Mesenchymal stem cell (in vitro differentiated cells and primary cell): ENCODE measurements around the gene FBXO31.
A peak's percentile ranks its signal among the peaks of the same experiment; 100 is the strongest.

Experiments
- DNase-seq: peaks from one replicate; pipeline ENCODE4 v3.0.0-alpha.2; 2013
- H2AFZ ChIP-seq: one replicate; pipeline ENCODE4 v1.6.1; 2013; ENCODE audit warnings: low read depth, mild to moderate bottlenecking, control low read depth, inconsistent platforms, low read length, moderate library complexity
- H2AK5ac ChIP-seq: 2 replicates; pipeline ENCODE4 v1.6.1; 2013; ENCODE audit warnings: low read length, moderate library complexity, mild to moderate bottlenecking, inconsistent platforms; ENCODE audit not compliant: severe bottlenecking
- H2BK120ac ChIP-seq: one replicate; pipeline ENCODE4 v1.6.1; 2013; ENCODE audit warnings: low read depth, mild to moderate bottlenecking, inconsistent platforms, low read length, moderate library complexity
- H2BK12ac ChIP-seq, 2 experiments: one replicate each; pipeline ENCODE4 v1.6.1; 2013; ENCODE audit warnings: inconsistent platforms in 2 of 2, low read length in 2 of 2, mild to moderate bottlenecking in 2 of 2, moderate library complexity in 2 of 2, control low read depth in 1 of 2
- H2BK15ac ChIP-seq: one replicate; pipeline ENCODE4 v1.6.1; 2013; ENCODE audit warnings: mild to moderate bottlenecking, low read depth, inconsistent platforms; ENCODE audit not compliant: poor library complexity, severe bottlenecking
- H2BK5ac ChIP-seq: 2 replicates; pipeline ENCODE4 v1.6.1; 2013; ENCODE audit warnings: low read depth, mild to moderate bottlenecking, low read length, control low read depth, inconsistent platforms; ENCODE audit not compliant: poor library complexity, severe bottlenecking
- H3K14ac ChIP-seq, 2 experiments: one replicate each; pipeline ENCODE4 v1.6.1; 2013; ENCODE audit warnings: inconsistent platforms in 2 of 2, low read length in 2 of 2, control low read depth in 1 of 2, mild to moderate bottlenecking in 1 of 2, moderate library complexity in 1 of 2
- H3K18ac ChIP-seq, 2 experiments: one replicate each; pipeline ENCODE4 v1.6.1; 2013; ENCODE audit warnings: inconsistent platforms in 2 of 2, low read length in 2 of 2, control low read depth in 1 of 2, low read depth in 1 of 2, mild to moderate bottlenecking in 1 of 2
- H3K23ac ChIP-seq, 2 experiments: one replicate each; pipeline ENCODE4 v1.6.1; 2013; ENCODE audit warnings: inconsistent platforms in 2 of 2, low read length in 2 of 2, mild to moderate bottlenecking in 2 of 2, moderate library complexity in 2 of 2, control low read depth in 1 of 2
- H3K27ac ChIP-seq: 2 replicates; pipeline ENCODE4 v1.5.1; 2013; ENCODE audit warnings: mild to moderate bottlenecking, moderate library complexity, low read length, control low read depth, inconsistent platforms; ENCODE audit not compliant: poor library complexity, severe bottlenecking
- H3K27me3 ChIP-seq, 2 experiments: 2 replicates each; pipeline versions ENCODE4 v1.6.1 to v1.7.0; 2013; ENCODE audit warnings: low read length in 2 of 2, mild to moderate bottlenecking in 2 of 2, moderate library complexity in 2 of 2, control low read depth in 1 of 2, inconsistent platforms in 1 of 2; ENCODE audit not compliant: control insufficient read depth in 1 of 2, insufficient read depth in 1 of 2
- H3K36me3 ChIP-seq, 2 experiments: 2 replicates each; pipeline versions ENCODE4 v1.6.1 to v1.7.0; 2013; ENCODE audit warnings: low read length in 2 of 2, control low read depth in 1 of 2, inconsistent platforms in 1 of 2, low read depth in 1 of 2, mild to moderate bottlenecking in 1 of 2; ENCODE audit not compliant: insufficient read depth in 2 of 2, control insufficient read depth in 1 of 2
- H3K4ac ChIP-seq, 2 experiments: one replicate each; pipeline ENCODE4 v1.6.1; 2013; ENCODE audit warnings: inconsistent platforms in 2 of 2, low read length in 2 of 2, mild to moderate bottlenecking in 2 of 2, moderate library complexity in 2 of 2, control low read depth in 1 of 2, low read depth in 1 of 2
- H3K4me1 ChIP-seq: 2 replicates; pipeline ENCODE4 v1.6.1; 2013; ENCODE audit warnings: low read depth, low read length, control low read depth; ENCODE audit not compliant: control insufficient read depth, insufficient read depth
- H3K4me2 ChIP-seq: 2 replicates; pipeline ENCODE4 v1.6.1; 2013; ENCODE audit warnings: low read length, mild to moderate bottlenecking, inconsistent platforms; ENCODE audit not compliant: poor library complexity, severe bottlenecking
- H3K4me3 ChIP-seq, 2 experiments: 2 replicates each; pipeline versions ENCODE4 v1.5.1 to v1.7.0; 2013; ENCODE audit warnings: low read length in 2 of 2, mild to moderate bottlenecking in 2 of 2, control low read depth in 1 of 2, low read depth in 1 of 2; ENCODE audit not compliant: insufficient read depth in 1 of 2
- H3K79me1 ChIP-seq: replicated peaks from 2 replicates; pipeline ENCODE4 v1.6.1; 2013; ENCODE audit warnings: mild to moderate bottlenecking, control low read depth, low read length, inconsistent platforms; ENCODE audit not compliant: poor library complexity, severe bottlenecking
- H3K9ac ChIP-seq: 2 replicates; pipeline ENCODE4 v1.7.0; 2013; ENCODE audit warnings: mild to moderate bottlenecking, low read length, moderate library complexity
- H3K9me3 ChIP-seq: 2 replicates; pipeline ENCODE4 v1.7.0; 2013; ENCODE audit warnings: mild to moderate bottlenecking, low read length; ENCODE audit not compliant: control insufficient read depth
- H4K8ac ChIP-seq: one replicate; pipeline ENCODE4 v1.6.1; 2013; ENCODE audit warnings: inconsistent platforms, mild to moderate bottlenecking, low read length, moderate library complexity
- H4K91ac ChIP-seq: one replicate; pipeline ENCODE4 v1.6.1; 2013; ENCODE audit warnings: mild to moderate bottlenecking, low read length, inconsistent platforms
- WGBS: methylation state at CpG from one replicate; pipeline ENCODE4 v1.1.7; 2013; ENCODE audit warnings: mixed read lengths; 5-methylcytosine and 5-hydroxymethylcytosine counted together

The FBXO31 gene

GRCh38 chr16:87347932-87348615 is 35.5 kb downstream of the FBXO31 start:
- no peak overlapping the region for H3K4me2 ChIP-seq
- no peak overlapping the region for H3K27ac ChIP-seq
- no peak overlapping the region for H2BK120ac ChIP-seq
- no peak overlapping the region for H2BK15ac ChIP-seq
- H3K4me1 ChIP-seq, result peaks cover 15% of the 10 kb centered on the region
- no peak overlapping the region for H3K14ac ChIP-seq
- no peak for DNase-seq
- no peak overlapping the region for H3K4ac ChIP-seq
- H3K79me1 ChIP-seq, result peaks cover 54% of the 10 kb centered on the region
- no peaks in the 10 kb centered on the region for H3K27me3 ChIP-seq
- H3K36me3 ChIP-seq, result peaks cover 49 to 54% of the 10 kb centered on the region in 2 experiments
- WGBS, result 93% methylated on average over 13 of the region's 13 CpGs
- no peak overlapping the region for H2AK5ac ChIP-seq
- no peaks in the 10 kb centered on the region for H3K9me3 ChIP-seq
- H4K8ac ChIP-seq, result no peak overlapping the region
- H3K23ac ChIP-seq, result no peak overlapping the region
- no peak overlapping the region for H2AFZ ChIP-seq
- H3K18ac ChIP-seq, result no peak overlapping the region
- no peak overlapping the region for H3K4me3 ChIP-seq
- peak overlapping the region; percentile 27 for H4K91ac ChIP-seq
- no peak overlapping the region for H3K9ac ChIP-seq
- H2BK12ac ChIP-seq, result no peak overlapping the region
- no peak overlapping the region for H2BK5ac ChIP-seq

GRCh38 chr16:87346517-87347060 is 37.0 kb downstream of the FBXO31 start:
- Histone ChIP-seq H2AFZ (no peak overlapping the region), H3K9ac (no peak overlapping the region), H2BK5ac (no peak overlapping the region), H4K91ac (no peak overlapping the region), H4K8ac (no peak overlapping the region), H3K27me3 (no peaks in the 10 kb centered on the region), H3K4me3 (no peak overlapping the region), H2BK12ac (no peak overlapping the region), H3K36me3 (peaks cover 57 to 58% of the 10 kb centered on the region in 2 experiments), H3K4ac (peak overlapping the region in 1 of 2 experiments; percentile 49), H3K23ac (no peak overlapping the region), H3K4me1 (peaks cover 13% of the 10 kb centered on the region), H3K4me2 (no peak overlapping the region), H3K79me1 (peaks cover 54% of the 10 kb centered on the region), H3K14ac (no peak overlapping the region), H2BK120ac (no peak overlapping the region), H3K27ac (no peak overlapping the region), H3K18ac (no peak overlapping the region), H2AK5ac (no peak overlapping the region), H2BK15ac (no peak overlapping the region), H3K9me3 (no peaks in the 10 kb centered on the region)
- no peak for DNase-seq
- WGBS, result 96% methylated on average over 21 of the region's 21 CpGs

GRCh38 chr16:87345726-87346424 is 37.7 kb downstream of the FBXO31 start:
- Histone ChIP-seq H3K9me3 (no peaks in the 10 kb centered on the region), H3K27me3 (no peaks in the 10 kb centered on the region), H3K27ac (no peak overlapping the region), H3K4ac (no peak overlapping the region), H2AK5ac (no peak overlapping the region), H3K23ac (no peak overlapping the region), H2BK12ac (no peak overlapping the region), H3K79me1 (peaks cover 49% of the 10 kb centered on the region), H2BK5ac (no peak overlapping the region), H2BK15ac (peak overlapping the region; percentile 30), H3K14ac (peak overlapping the region in 1 of 2 experiments; percentile 26), H2BK120ac (no peak overlapping the region), H3K4me3 (peak overlapping the region in 1 of 2 experiments; percentile 5), H3K36me3 (peaks cover 55 to 64% of the 10 kb centered on the region in 2 experiments), H4K91ac (no peak overlapping the region), H3K4me1 (peaks cover 13% of the 10 kb centered on the region), H3K4me2 (no peak overlapping the region), H4K8ac (no peak overlapping the region), H2AFZ (no peak overlapping the region), H3K18ac (no peak overlapping the region), H3K9ac (no peak overlapping the region)
- no peak for DNase-seq
- WGBS, result 96% methylated on average over 28 of the region's 28 CpGs

- no peak overlapping the region for H2BK12ac ChIP-seq
- no peak overlapping the region for H3K4me3 ChIP-seq
- H3K27ac ChIP-seq, result no peak overlapping the region
- 82% methylated on average over 11 of the region's 17 CpGs for WGBS
- DNase-seq, result no peak
- no peak overlapping the region for H2BK5ac ChIP-seq
- H3K9ac ChIP-seq, result no peak overlapping the region
- H2AFZ ChIP-seq, result no peak overlapping the region
- H3K4me2 ChIP-seq, result no peak overlapping the region
- no peaks in the 10 kb centered on the region for H3K9me3 ChIP-seq
- no peak overlapping the region for H2BK120ac ChIP-seq
- no peak overlapping the region for H2BK15ac ChIP-seq
- peaks cover 53 to 72% of the 10 kb centered on the region in 2 experiments for H3K36me3 ChIP-seq
- H3K18ac ChIP-seq, result no peak overlapping the region
- no peak overlapping the region for H4K91ac ChIP-seq
- H2AK5ac ChIP-seq, result no peak overlapping the region
- H3K79me1 ChIP-seq, result peaks cover 49% of the 10 kb centered on the region
- H3K4me1 ChIP-seq, result peaks cover 13% of the 10 kb centered on the region
- H3K4ac ChIP-seq, result no peak overlapping the region
- no peak overlapping the region for H4K8ac ChIP-seq
- no peak overlapping the region for H3K23ac ChIP-seq
- H3K14ac ChIP-seq, result no peak overlapping the region
- H3K27me3 ChIP-seq, result no peaks in the 10 kb centered on the region
These were observed 38.5 kb downstream of the FBXO31 start for GRCh38 chr16:87344931-87345631.
